ENCODE measurements around the gene TCIRG1.

TCIRG1 gene

DNA sequence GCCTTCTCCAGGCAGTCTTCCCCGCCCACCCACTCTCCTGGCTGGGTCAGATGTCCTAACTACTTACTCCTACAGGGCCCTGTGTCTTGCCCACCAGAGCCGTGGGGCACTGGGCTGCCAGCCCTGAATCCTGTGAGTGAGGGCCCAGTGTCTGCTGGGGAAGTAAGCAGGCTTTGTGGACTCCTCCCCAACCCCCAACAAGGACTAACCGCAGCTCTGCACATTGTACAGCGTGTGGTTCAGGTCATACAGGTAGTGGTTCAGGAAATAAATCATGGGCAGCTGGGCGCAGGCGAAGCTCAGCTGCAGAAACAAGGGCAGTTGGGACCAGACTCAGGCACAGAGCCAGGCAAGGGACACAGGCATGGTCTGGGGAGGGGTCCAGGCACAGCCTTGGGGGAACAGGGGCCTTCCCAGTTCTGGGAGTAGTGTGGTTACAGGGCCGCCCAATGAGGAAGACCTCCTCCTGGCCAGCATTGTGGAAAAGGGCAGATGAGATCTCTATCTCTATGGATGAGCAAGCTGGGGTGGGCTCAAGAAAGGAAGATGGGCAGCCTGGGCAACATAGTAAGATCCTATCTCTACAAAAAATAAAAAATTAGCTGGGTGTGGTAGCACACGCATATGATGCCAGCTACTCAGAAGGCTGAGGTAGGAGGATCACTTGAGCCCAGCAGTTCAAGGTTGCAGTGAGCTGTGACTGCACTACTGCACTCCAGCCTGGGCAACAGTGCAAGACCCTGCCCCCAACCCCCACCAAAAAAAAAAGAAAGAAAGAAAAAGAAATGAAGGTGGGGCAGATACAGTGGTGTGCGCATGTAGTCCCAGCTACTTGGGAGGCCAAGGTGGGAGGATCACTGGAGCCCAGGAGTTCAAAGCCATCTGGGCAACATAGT is 40.4 kb upstream of the TCIRG1 start:
- no peaks in the 10 kb centered on the region for H3K36me3 ChIP-seq (ENCODE audit: low read length)
- peak overlapping the region; percentile 22; the same call in 1 of the 2 replicates for H3K27ac ChIP-seq (ENCODE audit: low read depth, low read length)
- TF ChIP-seq, protein P1, sequence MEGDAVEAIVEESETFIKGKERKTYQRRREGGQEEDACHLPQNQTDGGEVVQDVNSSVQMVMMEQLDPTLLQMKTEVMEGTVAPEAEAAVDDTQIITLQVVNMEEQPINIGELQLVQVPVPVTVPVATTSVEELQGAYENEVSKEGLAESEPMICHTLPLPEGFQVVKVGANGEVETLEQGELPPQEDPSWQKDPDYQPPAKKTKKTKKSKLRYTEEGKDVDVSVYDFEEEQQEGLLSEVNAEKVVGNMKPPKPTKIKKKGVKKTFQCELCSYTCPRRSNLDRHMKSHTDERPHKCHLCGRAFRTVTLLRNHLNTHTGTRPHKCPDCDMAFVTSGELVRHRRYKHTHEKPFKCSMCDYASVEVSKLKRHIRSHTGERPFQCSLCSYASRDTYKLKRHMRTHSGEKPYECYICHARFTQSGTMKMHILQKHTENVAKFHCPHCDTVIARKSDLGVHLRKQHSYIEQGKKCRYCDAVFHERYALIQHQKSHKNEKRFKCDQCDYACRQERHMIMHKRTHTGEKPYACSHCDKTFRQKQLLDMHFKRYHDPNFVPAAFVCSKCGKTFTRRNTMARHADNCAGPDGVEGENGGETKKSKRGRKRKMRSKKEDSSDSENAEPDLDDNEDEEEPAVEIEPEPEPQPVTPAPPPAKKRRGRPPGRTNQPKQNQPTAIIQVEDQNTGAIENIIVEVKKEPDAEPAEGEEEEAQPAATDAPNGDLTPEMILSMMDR (IDR thresholded peaks at IDR 0.05; ENCODE audit: insufficient read depth, low read length, poor library complexity, severe bottlenecking) = no peak
- TF ChIP-seq EZH2phosphoT487 (conservative IDR thresholded peaks at IDR 0.05; ENCODE audit: low read length) = no peak
- no peak overlapping the region for H3K9ac ChIP-seq (ENCODE audit: low read length)
- H2AFZ ChIP-seq (ENCODE audit: low read depth, low read length, severe bottlenecking) = no peak overlapping the region
- H3K27me3 ChIP-seq (ENCODE audit: low read length) = no peaks in the 10 kb centered on the region
- H3K9me2 ChIP-seq (replicated peaks; ENCODE audit: insufficient read depth, low read length) = no peaks in the 10 kb centered on the region
- no peaks in the 10 kb centered on the region for H4K20me1 ChIP-seq (ENCODE audit: low read depth, low read length)
- H3K4me3 ChIP-seq (ENCODE audit: insufficient read depth, low read length, poor library complexity, severe bottlenecking) = no peak overlapping the region
- peaks cover 15% of the 10 kb centered on the region for H3F3A ChIP-seq (ENCODE audit: insufficient read depth)
- no peaks in the 10 kb centered on the region for H3K9me3 ChIP-seq (ENCODE audit: insufficient read depth, low read length)
- H3K79me2 ChIP-seq (ENCODE audit: insufficient read depth, low read length) = no peaks in the 10 kb centered on the region
- no peak overlapping the region for H3K4me2 ChIP-seq (ENCODE audit: low read depth, low read length, poor library complexity, severe bottlenecking)

DNA sequence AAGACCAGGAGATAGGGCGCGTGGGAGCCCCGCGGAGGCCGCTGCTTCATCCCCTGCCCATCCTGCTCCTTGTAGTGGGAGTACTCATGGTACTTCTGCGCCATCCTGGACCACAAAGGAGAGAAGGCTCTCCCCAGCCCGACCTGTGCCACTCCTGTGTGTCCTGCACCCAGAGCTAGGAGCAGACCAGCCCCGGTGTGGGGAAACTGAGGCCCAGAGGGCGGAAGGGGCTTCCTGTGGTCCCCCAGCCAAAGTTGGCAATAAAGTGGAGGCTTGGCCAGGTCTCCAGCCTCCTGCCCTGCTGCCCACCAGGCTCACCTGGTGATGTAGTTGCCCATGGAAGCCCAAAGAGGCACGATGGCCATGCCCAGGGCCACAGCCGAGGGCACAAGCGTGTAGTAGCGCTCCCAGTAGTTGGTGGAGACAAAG is 39.6 kb upstream of the TCIRG1 start:
- H3K9me3 ChIP-seq (ENCODE audit: insufficient read depth, low read length) = no peaks in the 10 kb centered on the region
- no peak overlapping the region for H2AFZ ChIP-seq (ENCODE audit: low read depth, low read length, severe bottlenecking)
- no peaks in the 10 kb centered on the region for H3K79me2 ChIP-seq (ENCODE audit: insufficient read depth, low read length)
- no peaks in the 10 kb centered on the region for H3K27me3 ChIP-seq (ENCODE audit: low read length)
- peaks cover 15% of the 10 kb centered on the region for H3F3A ChIP-seq (ENCODE audit: insufficient read depth)
- no peaks in the 10 kb centered on the region for H3K9me2 ChIP-seq (replicated peaks; ENCODE audit: insufficient read depth, low read length)
- H3K27ac ChIP-seq (ENCODE audit: low read depth, low read length) = no peak overlapping the region
- H3K9ac ChIP-seq (ENCODE audit: low read length) = no peak overlapping the region
- TF ChIP-seq, protein P1 (IDR thresholded peaks at IDR 0.05; ENCODE audit: insufficient read depth, low read length, poor library complexity, severe bottlenecking) = no peak
- TF ChIP-seq EZH2phosphoT487 (conservative IDR thresholded peaks at IDR 0.05; ENCODE audit: low read length) = no peak
- no peaks in the 10 kb centered on the region for H3K36me3 ChIP-seq (ENCODE audit: low read length)
- H3K4me2 ChIP-seq (ENCODE audit: low read depth, low read length, poor library complexity, severe bottlenecking) = no peak overlapping the region
- no peaks in the 10 kb centered on the region for H4K20me1 ChIP-seq (ENCODE audit: low read depth, low read length)
- no peak overlapping the region for H3K4me3 ChIP-seq (ENCODE audit: insufficient read depth, low read length, poor library complexity, severe bottlenecking)

DNA sequence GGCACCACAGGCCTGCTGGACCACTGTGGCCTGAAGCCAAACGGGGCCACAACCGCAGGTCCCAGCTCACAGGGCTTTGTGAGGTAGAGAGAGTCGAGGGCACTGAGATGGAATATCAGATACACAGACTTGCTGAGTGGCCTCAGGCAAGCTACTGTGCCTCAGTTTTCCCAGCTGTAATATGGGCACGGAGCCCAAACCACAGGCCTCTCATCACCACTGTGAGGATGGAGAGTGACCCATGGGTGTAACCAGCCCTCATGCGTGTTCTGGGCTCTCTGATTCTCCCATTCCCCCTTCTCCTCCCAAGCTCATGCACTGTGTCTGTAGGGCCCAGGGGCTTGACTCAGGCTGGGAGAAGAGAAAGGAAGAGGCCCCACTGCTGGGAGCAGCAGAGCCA is 39.1 kb upstream of the TCIRG1 start:
- H3F3A ChIP-seq (ENCODE audit: insufficient read depth) = peaks cover 15% of the 10 kb centered on the region
- H3K27me3 ChIP-seq (ENCODE audit: low read length) = no peaks in the 10 kb centered on the region
- no peaks in the 10 kb centered on the region for H3K9me3 ChIP-seq (ENCODE audit: insufficient read depth, low read length)
- H3K9me2 ChIP-seq (replicated peaks; ENCODE audit: insufficient read depth, low read length) = no peaks in the 10 kb centered on the region
- H4K20me1 ChIP-seq (ENCODE audit: low read depth, low read length) = no peaks in the 10 kb centered on the region
- TF ChIP-seq EZH2phosphoT487 (conservative IDR thresholded peaks at IDR 0.05; ENCODE audit: low read length) = no peak
- TF ChIP-seq, protein P1 (IDR thresholded peaks at IDR 0.05; ENCODE audit: insufficient read depth, low read length, poor library complexity, severe bottlenecking) = no peak
- no peaks in the 10 kb centered on the region for H3K36me3 ChIP-seq (ENCODE audit: low read length)
- H3K4me2 ChIP-seq (ENCODE audit: low read depth, low read length, poor library complexity, severe bottlenecking) = no peak overlapping the region
- H3K4me3 ChIP-seq (ENCODE audit: insufficient read depth, low read length, poor library complexity, severe bottlenecking) = no peak overlapping the region
- H2AFZ ChIP-seq (ENCODE audit: low read depth, low read length, severe bottlenecking) = no peak overlapping the region
- no peak overlapping the region for H3K9ac ChIP-seq (ENCODE audit: low read length)
- H3K79me2 ChIP-seq (ENCODE audit: insufficient read depth, low read length) = no peaks in the 10 kb centered on the region
- no peak overlapping the region for H3K27ac ChIP-seq (ENCODE audit: low read depth, low read length)

Data from SU-DHL-6 (cell line).